ENCODE data around the gene HK3. TPM values are rescaled to one million over a fixed set of nuclear protein-coding genes. Genes with fewer than 3 reads are reported as not detected.

The HK3 gene
- total RNA-seq, 4 donors from 2014 or later: 2.6 to 6.0 (median 4.7) TPM

- intact Hi-C loops (cut with DNase I; ENCODE audit: low total_unique reads) (no loop called here), in situ Hi-C loops (cut with MboI; ENCODE audit: low pct_ligation_motif_present in 1 of 4, low pct_unique_long_range_greater_than_20kb in 1 of 4, low sequenced_read_pairs in 3 of 4) (loop anchor here in 1 of 4 donors (25.0 kb wide), 1 partner anchor 254 kb away; no protein-coding TSS in a partner anchor)
- Histone ChIP-seq H3K4me3 (no peak overlapping the region), H3K4me1 (no peaks in the 10 kb centered on the region), H3K9me3 (no peaks in the 10 kb centered on the region), H3K27me3 (no peaks in the 10 kb centered on the region), H3K36me3 (no peaks in the 10 kb centered on the region), H3K27ac (no peak overlapping the region)
- DNase-seq: no peak
- 68 to 77% methylated on average over 2 of the region's 2 CpGs for WGBS, 2 donors (ENCODE audit: low coverage in 1 of 2)
- TF ChIP-seq, protein P1, sequence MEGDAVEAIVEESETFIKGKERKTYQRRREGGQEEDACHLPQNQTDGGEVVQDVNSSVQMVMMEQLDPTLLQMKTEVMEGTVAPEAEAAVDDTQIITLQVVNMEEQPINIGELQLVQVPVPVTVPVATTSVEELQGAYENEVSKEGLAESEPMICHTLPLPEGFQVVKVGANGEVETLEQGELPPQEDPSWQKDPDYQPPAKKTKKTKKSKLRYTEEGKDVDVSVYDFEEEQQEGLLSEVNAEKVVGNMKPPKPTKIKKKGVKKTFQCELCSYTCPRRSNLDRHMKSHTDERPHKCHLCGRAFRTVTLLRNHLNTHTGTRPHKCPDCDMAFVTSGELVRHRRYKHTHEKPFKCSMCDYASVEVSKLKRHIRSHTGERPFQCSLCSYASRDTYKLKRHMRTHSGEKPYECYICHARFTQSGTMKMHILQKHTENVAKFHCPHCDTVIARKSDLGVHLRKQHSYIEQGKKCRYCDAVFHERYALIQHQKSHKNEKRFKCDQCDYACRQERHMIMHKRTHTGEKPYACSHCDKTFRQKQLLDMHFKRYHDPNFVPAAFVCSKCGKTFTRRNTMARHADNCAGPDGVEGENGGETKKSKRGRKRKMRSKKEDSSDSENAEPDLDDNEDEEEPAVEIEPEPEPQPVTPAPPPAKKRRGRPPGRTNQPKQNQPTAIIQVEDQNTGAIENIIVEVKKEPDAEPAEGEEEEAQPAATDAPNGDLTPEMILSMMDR (IDR thresholded peaks at IDR 0.05): no peak
- no peak for TF ChIP-seq EP300 (IDR thresholded peaks at IDR 0.05; ENCODE audit: low read depth)
- TF ChIP-seq POLR2A (IDR thresholded peaks at IDR 0.05): no peak
- no peak for TF ChIP-seq POLR2AphosphoS5 (IDR thresholded peaks at IDR 0.05)
These were observed 16.8 kb upstream of the HK3 start for GRCh38 chr5:176915906-176916305.

DNA sequence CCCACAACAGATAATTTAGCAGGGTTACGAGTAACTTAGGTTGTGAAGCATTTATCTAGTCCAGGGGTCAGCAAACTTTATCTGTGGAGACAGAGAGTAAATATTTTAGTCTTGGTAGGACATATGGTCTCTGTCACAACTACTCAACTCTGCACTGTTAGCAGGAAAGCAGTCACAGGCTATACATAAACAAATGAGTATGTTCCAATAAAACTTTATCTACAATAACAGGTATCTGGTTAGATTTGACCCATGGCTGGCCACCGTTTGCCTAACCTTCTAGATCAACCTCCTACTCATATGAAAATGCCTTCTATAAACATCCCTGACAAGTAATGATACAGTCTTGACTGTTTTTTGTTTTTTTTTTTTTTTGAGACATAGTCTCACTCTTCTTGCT is 13.0 kb upstream of the HK3 start:
- H3K27ac ChIP-seq: no peak overlapping the region
- WGBS, 2 donors (ENCODE audit: low coverage in 1 of 2): 54 to 76% methylated on average over 2 of the region's 2 CpGs
- TF ChIP-seq, protein P1 (IDR thresholded peaks at IDR 0.05): no peak
- TF ChIP-seq POLR2AphosphoS5 (IDR thresholded peaks at IDR 0.05) (no peak), POLR2A (IDR thresholded peaks at IDR 0.05) (no peak), EP300 (IDR thresholded peaks at IDR 0.05; ENCODE audit: low read depth) (no peak)
- H3K36me3 ChIP-seq: peaks cover 0 to 19% (median 7%) of the 10 kb centered on the region in 4 donors
- no peak for DNase-seq
- no peak overlapping the region for H3K4me3 ChIP-seq
- in situ Hi-C loops (cut with MboI; ENCODE audit: low pct_ligation_motif_present in 1 of 4, low pct_unique_long_range_greater_than_20kb in 1 of 4, low sequenced_read_pairs in 3 of 4) (loop anchor here in 1 of 4 donors (25.0 kb wide), 1 partner anchor 250 kb away; no protein-coding TSS in a partner anchor), intact Hi-C loops (cut with DNase I; ENCODE audit: low total_unique reads) (no loop called here)
- H3K4me1 ChIP-seq: no peaks in the 10 kb centered on the region
- no peaks in the 10 kb centered on the region for H3K27me3 ChIP-seq
- no peaks in the 10 kb centered on the region for H3K9me3 ChIP-seq

DNA sequence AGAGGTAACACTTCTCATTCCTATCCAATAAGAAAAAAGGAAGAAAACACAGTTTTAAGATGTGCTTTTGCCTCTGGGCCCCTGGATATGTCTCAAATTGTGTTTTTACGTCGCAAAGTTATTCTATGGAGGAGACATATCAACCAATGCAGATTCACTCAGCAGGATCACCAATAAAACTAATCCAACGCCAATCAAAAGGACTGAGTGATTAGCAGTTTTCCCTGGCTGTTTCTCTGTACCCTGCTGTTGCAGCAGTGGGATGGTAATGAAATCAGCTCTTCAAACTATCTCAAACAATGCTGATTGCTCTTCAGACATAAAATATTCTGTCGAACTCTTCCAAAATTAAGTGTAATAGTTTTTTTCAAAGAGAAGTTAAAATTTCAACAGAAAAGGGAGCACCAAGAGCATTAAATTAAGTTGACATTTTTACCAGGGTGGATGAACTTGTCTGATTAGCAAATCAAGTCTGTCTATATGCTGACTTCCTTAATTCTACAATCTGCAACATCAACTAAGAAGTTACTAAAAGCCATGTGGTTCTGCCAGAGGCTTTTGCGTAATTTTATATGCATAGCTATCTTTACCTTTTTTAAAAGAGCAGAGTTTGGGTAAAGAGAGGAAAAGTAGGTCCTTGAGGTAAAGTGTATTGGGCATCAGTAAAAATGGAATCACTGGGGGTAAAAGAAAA is 9.7 kb upstream of the HK3 start:
- Histone ChIP-seq H3K4me1 (no peaks in the 10 kb centered on the region), H3K27me3 (no peaks in the 10 kb centered on the region), H3K4me3 (no peak overlapping the region), H3K36me3 (peaks cover 0 to 51% (median 19%) of the 10 kb centered on the region in 4 donors), H3K27ac (no peak overlapping the region), H3K9me3 (no peaks in the 10 kb centered on the region)
- 88 to 90% methylated on average over 5 of the region's 5 CpGs for WGBS, 2 donors (ENCODE audit: low coverage in 1 of 2)
- in situ Hi-C loops (cut with MboI; ENCODE audit: low pct_ligation_motif_present in 1 of 4, low pct_unique_long_range_greater_than_20kb in 1 of 4, low sequenced_read_pairs in 3 of 4): loop anchor here in 1 of 4 donors (25.0 kb wide), 1 partner anchor 247 kb away; no protein-coding TSS in a partner anchor
- DNase-seq: no peak
- intact Hi-C loops (cut with DNase I; ENCODE audit: low total_unique reads): no loop called here
- TF ChIP-seq POLR2A (IDR thresholded peaks at IDR 0.05): no peak
- no peak for TF ChIP-seq POLR2AphosphoS5 (IDR thresholded peaks at IDR 0.05)
- TF ChIP-seq, protein P1 (IDR thresholded peaks at IDR 0.05): no peak
- TF ChIP-seq EP300 (IDR thresholded peaks at IDR 0.05; ENCODE audit: low read depth): no peak

DNA sequence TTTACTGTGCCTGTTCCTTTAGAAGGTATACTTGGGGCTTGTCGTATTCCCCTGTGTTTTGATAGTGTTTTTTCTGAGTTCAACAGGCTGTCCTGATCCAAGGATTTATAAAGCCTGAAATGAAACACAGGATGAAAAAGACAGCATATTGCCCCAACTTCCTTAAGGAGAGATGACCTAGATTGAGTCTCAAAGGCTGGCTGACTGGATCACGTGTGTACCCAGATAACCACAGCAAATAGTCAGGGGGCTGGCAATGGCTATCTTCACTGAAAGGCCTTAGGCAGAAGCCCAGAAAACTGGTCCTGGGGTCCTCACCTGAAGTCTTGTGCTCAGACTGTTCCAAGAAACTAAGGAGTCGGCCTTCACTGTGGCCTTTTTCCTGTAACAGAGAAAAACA is 7.7 kb upstream of the HK3 start:
- no peaks in the 10 kb centered on the region for H3K9me3 ChIP-seq
- no peaks in the 10 kb centered on the region for H3K27me3 ChIP-seq
- in situ Hi-C loops (cut with MboI; ENCODE audit: low pct_ligation_motif_present in 1 of 4, low pct_unique_long_range_greater_than_20kb in 1 of 4, low sequenced_read_pairs in 3 of 4) (loop anchor here in 1 of 4 donors (25.0 kb wide), 1 partner anchor 244 kb away; no protein-coding TSS in a partner anchor), intact Hi-C loops (cut with DNase I; ENCODE audit: low total_unique reads) (no loop called here)
- H3K36me3 ChIP-seq: peaks cover 0 to 52% (median 23%) of the 10 kb centered on the region in 4 donors
- H3K4me3 ChIP-seq: no peak overlapping the region
- no peak for TF ChIP-seq POLR2A (IDR thresholded peaks at IDR 0.05)
- no peak for TF ChIP-seq POLR2AphosphoS5 (IDR thresholded peaks at IDR 0.05)
- WGBS, 2 donors (ENCODE audit: low coverage in 1 of 2): 100% methylated on average over 2 to 3 of the region's 3 CpGs
- DNase-seq: no peak
- H3K4me1 ChIP-seq: no peaks in the 10 kb centered on the region
- H3K27ac ChIP-seq: no peak overlapping the region

Measured in transverse colon (tissue), 4 donors.